HG03565 (cell line): ENCODE results near the gene C11orf65.
A peak's percentile ranks its signal among the peaks of the same experiment; 100 is the strongest.

ENCODE experiments used
- ATAC-seq: cut with Tn5 transposase; IDR thresholded peaks from one replicate; pipeline ENCODE4 v1.9.1; 2021; ENCODE audit warnings: mild to moderate bottlenecking, moderate library complexity; ENCODE audit not compliant: unreplicated experiment

The C11orf65 gene

GRCh38 chr11:108467091-108467823, at the start of gene C11orf65:
C11orf65 (minus strand) TSS chr11:108467529; CDS start chr11:108461559, 5,970 bp downstream.
- peak; percentile 98 for ATAC-seq

GRCh38 chr11:108516125-108516524, 48.8 kb upstream of the C11orf65 start:
- ATAC-seq = no peak

GRCh38 chr11:108512708-108513107, 45.4 kb upstream of the C11orf65 start:
- ATAC-seq = no peak

GRCh38 chr11:108511851-108512474, 44.6 kb upstream of the C11orf65 start:
- ATAC-seq = no peak

GRCh38 chr11:108508653-108509593, 41.6 kb upstream of the C11orf65 start:
- ATAC-seq = no peak

GRCh38 chr11:108501396-108501795, 34.1 kb upstream of the C11orf65 start:
- ATAC-seq = no peak

GRCh38 chr11:108500721-108501120, 33.4 kb upstream of the C11orf65 start:
- no peak for ATAC-seq

GRCh38 chr11:108500169-108500568, 32.8 kb upstream of the C11orf65 start:
- ATAC-seq = no peak

- no peak for ATAC-seq
Measured at GRCh38 chr11:108498816-108499408, 31.6 kb upstream of the C11orf65 start.

- peak; percentile 45 for ATAC-seq
Measured at GRCh38 chr11:108498046-108498815, 30.9 kb upstream of the C11orf65 start, which contains the start of gene POGLUT3. POGLUT3 (minus strand) TSS chr11:108498384; CDS start chr11:108498366, 18 bp downstream.

- peak; percentile 51 for ATAC-seq
Measured at GRCh38 chr11:108497317-108498045, 30.2 kb upstream of the C11orf65 start.

- ATAC-seq = no peak
Measured at GRCh38 chr11:108496643-108497256, 29.4 kb upstream of the C11orf65 start.

GRCh38 chr11:108495326-108495725, 28.0 kb upstream of the C11orf65 start:
- no peak for ATAC-seq

GRCh38 chr11:108494182-108494581, 26.9 kb upstream of the C11orf65 start:
- ATAC-seq = no peak

GRCh38 chr11:108491936-108492335, 24.6 kb upstream of the C11orf65 start:
- no peak for ATAC-seq

GRCh38 chr11:108486828-108487227, 19.5 kb upstream of the C11orf65 start:
- no peak for ATAC-seq

GRCh38 chr11:108486331-108486730, 19.0 kb upstream of the C11orf65 start:
- ATAC-seq = no peak

GRCh38 chr11:108483163-108483562, 15.8 kb upstream of the C11orf65 start:
- ATAC-seq = no peak
